ENCODE results near the gene CCDC27. TPM values are rescaled to one million over a fixed set of nuclear protein-coding genes. Genes with fewer than 3 reads are reported as not detected.
"Not testable (repeated sequence)": the region's sequence is repeated elsewhere in the genome, so short reads cannot be mapped to it uniquely, and the experiment has no call there.

CCDC27 gene
- total RNA-seq, 1 donor from 2014 or later, result not detected

- H3K36me3 ChIP-seq (ENCODE audit: control insufficient read depth in 3 of 3, insufficient read depth in 3 of 3, low read length in 3 of 3), result no peaks in the 10 kb centered on the region
- peaks cover 0 to 16% (median 15%) of the 10 kb centered on the region in 3 donors for H3K27me3 ChIP-seq (ENCODE audit: control insufficient read depth in 3 of 3, insufficient read depth in 3 of 3, low read length in 3 of 3)
- no peaks in the 10 kb centered on the region for H3K9me3 ChIP-seq (ENCODE audit: control insufficient read depth in 3 of 3, low read length in 3 of 3)
- H3K27ac ChIP-seq (ENCODE audit: low read depth, low read length), result no peak overlapping the region
- no peak overlapping the region for H3K9ac ChIP-seq (ENCODE audit: low read depth in 1 of 3, low read length in 3 of 3)
- H3K4me1 ChIP-seq (ENCODE audit: control insufficient read depth in 3 of 3, insufficient read depth in 3 of 3, low read length in 3 of 3), result peaks cover 21 to 36% (median 33%) of the 10 kb centered on the region in 3 donors
- H3K4me3 ChIP-seq (ENCODE audit: low read length in 3 of 3), result no peak overlapping the region
Measured at GRCh38 chr1:3717715-3718601, 34.3 kb upstream of the CCDC27 start.

- Histone ChIP-seq H3K9me3 (ENCODE audit: control insufficient read depth in 3 of 3, low read length in 3 of 3) (no peaks in the 10 kb centered on the region), H3K27ac (ENCODE audit: low read depth, low read length) (no peak overlapping the region), H3K4me1 (ENCODE audit: control insufficient read depth in 3 of 3, insufficient read depth in 3 of 3, low read length in 3 of 3) (peaks cover 13 to 28% (median 26%) of the 10 kb centered on the region in 3 donors), H3K9ac (ENCODE audit: low read depth in 1 of 3, low read length in 3 of 3) (no peak overlapping the region), H3K4me3 (ENCODE audit: low read length in 3 of 3) (no peak overlapping the region), H3K36me3 (ENCODE audit: control insufficient read depth in 3 of 3, insufficient read depth in 3 of 3, low read length in 3 of 3) (no peaks in the 10 kb centered on the region), H3K27me3 (ENCODE audit: control insufficient read depth in 3 of 3, insufficient read depth in 3 of 3, low read length in 3 of 3) (peaks cover 0 to 16% (median 15%) of the 10 kb centered on the region in 3 donors)
Measured at GRCh38 chr1:3718764-3719163, 33.5 kb upstream of the CCDC27 start.

DNA sequence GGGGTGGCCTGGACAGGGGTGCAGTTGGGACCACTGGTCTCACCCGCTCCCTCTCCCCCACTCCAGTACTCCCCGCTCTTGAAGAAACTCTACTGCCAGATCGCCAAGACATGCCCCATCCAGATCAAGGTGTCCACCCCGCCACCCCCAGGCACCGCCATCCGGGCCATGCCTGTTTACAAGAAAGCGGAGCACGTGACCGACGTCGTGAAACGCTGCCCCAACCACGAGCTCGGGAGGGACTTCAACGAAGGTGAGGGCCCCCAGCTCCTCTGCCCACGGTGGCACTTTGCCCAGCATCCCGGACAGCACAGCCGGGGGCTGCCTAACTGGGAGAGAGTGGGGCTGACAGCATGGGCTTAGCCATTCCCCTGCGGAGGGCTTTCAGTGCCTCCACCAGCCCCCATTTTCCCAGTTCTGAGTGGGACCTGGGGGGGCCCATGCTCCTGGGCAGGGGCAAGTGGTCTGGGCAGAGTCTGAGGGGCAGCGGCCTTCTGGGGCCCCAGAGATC is 30.2 kb upstream of the CCDC27 start:
- Histone ChIP-seq H3K27ac (ENCODE audit: low read depth, low read length) (no peak overlapping the region), H3K9me3 (ENCODE audit: control insufficient read depth in 3 of 3, low read length in 3 of 3) (no peaks in the 10 kb centered on the region), H3K4me3 (ENCODE audit: low read length in 3 of 3) (no peak overlapping the region), H3K4me1 (ENCODE audit: control insufficient read depth in 3 of 3, insufficient read depth in 3 of 3, low read length in 3 of 3) (peaks cover 0 to 3% (median 0%) of the 10 kb centered on the region in 3 donors), H3K36me3 (ENCODE audit: control insufficient read depth in 3 of 3, insufficient read depth in 3 of 3, low read length in 3 of 3) (no peaks in the 10 kb centered on the region), H3K9ac (ENCODE audit: low read depth in 1 of 3, low read length in 3 of 3) (no peak overlapping the region), H3K27me3 (ENCODE audit: control insufficient read depth in 3 of 3, insufficient read depth in 3 of 3, low read length in 3 of 3) (peaks cover 7 to 18% (median 11%) of the 10 kb centered on the region in 3 donors)

DNA sequence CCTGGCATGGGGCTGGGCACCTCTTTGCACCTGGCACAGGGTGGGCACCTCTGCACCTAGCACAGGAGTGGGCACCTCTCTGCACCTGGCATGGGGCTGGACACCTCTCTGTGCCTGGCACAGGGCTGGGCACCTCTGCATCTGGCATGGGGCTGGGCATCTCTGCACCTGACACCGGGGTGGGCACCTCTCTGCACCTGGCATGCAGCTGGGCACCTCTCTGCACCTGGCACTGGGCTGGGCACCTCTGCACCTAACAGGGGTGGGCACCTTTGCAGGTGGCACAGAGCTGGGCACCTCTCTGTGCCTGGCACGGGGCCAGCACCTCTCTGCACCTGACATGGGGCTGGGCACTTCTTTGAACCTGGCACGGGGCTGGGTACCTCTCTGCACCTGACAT is 29.4 kb upstream of the CCDC27 start:
- Histone ChIP-seq H3K27me3 (ENCODE audit: control insufficient read depth in 3 of 3, insufficient read depth in 3 of 3, low read length in 3 of 3) (peaks cover 13 to 24% (median 16%) of the 10 kb centered on the region in 3 donors), H3K9me3 (ENCODE audit: control insufficient read depth in 3 of 3, low read length in 3 of 3) (no peaks in the 10 kb centered on the region), H3K9ac (ENCODE audit: low read depth in 1 of 3, low read length in 3 of 3) (no peak overlapping the region), H3K27ac (ENCODE audit: low read depth, low read length) (no peak overlapping the region), H3K4me3 (ENCODE audit: low read length in 3 of 3) (no peak overlapping the region), H3K36me3 (ENCODE audit: control insufficient read depth in 3 of 3, insufficient read depth in 3 of 3, low read length in 3 of 3) (no peaks in the 10 kb centered on the region), H3K4me1 (ENCODE audit: control insufficient read depth in 3 of 3, insufficient read depth in 3 of 3, low read length in 3 of 3) (peaks cover 0 to 3% (median 0%) of the 10 kb centered on the region in 3 donors)

GRCh38 chr1:3724416-3725030 is 27.7 kb upstream of the CCDC27 start:
- peaks cover 20 to 36% (median 20%) of the 10 kb centered on the region in 3 donors for H3K27me3 ChIP-seq (ENCODE audit: control insufficient read depth in 3 of 3, insufficient read depth in 3 of 3, low read length in 3 of 3)
- not testable (repeated sequence) for H3K9me3 ChIP-seq (ENCODE audit: control insufficient read depth in 3 of 3, low read length in 3 of 3)
- peak overlapping the region in 1 of 3 donors; percentile 38 for H3K9ac ChIP-seq (ENCODE audit: low read depth in 1 of 3, low read length in 3 of 3)

GRCh38 chr1:3725366-3725765 is 26.9 kb upstream of the CCDC27 start:
- no peak overlapping the region for H3K27ac ChIP-seq (ENCODE audit: low read depth, low read length)
- H3K36me3 ChIP-seq (ENCODE audit: control insufficient read depth in 3 of 3, insufficient read depth in 3 of 3, low read length in 3 of 3), result no peaks in the 10 kb centered on the region
- peaks cover 25 to 41% (median 25%) of the 10 kb centered on the region in 3 donors for H3K27me3 ChIP-seq (ENCODE audit: control insufficient read depth in 3 of 3, insufficient read depth in 3 of 3, low read length in 3 of 3)
- no peaks in the 10 kb centered on the region for H3K4me1 ChIP-seq (ENCODE audit: control insufficient read depth in 3 of 3, insufficient read depth in 3 of 3, low read length in 3 of 3)
- H3K9ac ChIP-seq (ENCODE audit: low read depth in 1 of 3, low read length in 3 of 3), result no peak overlapping the region
- no peak overlapping the region for H3K4me3 ChIP-seq (ENCODE audit: low read length in 3 of 3)
- no peaks in the 10 kb centered on the region for H3K9me3 ChIP-seq (ENCODE audit: control insufficient read depth in 3 of 3, low read length in 3 of 3)

More at GRCh38 chr1:3724416-3725030, 27.7 kb upstream of the CCDC27 start:
- H3K4me1 ChIP-seq (ENCODE audit: control insufficient read depth in 3 of 3, insufficient read depth in 3 of 3, low read length in 3 of 3); H3K4me3 ChIP-seq (ENCODE audit: low read length in 3 of 3); H3K27ac ChIP-seq (ENCODE audit: low read depth, low read length); H3K36me3 ChIP-seq (ENCODE audit: control insufficient read depth in 3 of 3, insufficient read depth in 3 of 3, low read length in 3 of 3): not testable (repeated sequence)

DNA sequence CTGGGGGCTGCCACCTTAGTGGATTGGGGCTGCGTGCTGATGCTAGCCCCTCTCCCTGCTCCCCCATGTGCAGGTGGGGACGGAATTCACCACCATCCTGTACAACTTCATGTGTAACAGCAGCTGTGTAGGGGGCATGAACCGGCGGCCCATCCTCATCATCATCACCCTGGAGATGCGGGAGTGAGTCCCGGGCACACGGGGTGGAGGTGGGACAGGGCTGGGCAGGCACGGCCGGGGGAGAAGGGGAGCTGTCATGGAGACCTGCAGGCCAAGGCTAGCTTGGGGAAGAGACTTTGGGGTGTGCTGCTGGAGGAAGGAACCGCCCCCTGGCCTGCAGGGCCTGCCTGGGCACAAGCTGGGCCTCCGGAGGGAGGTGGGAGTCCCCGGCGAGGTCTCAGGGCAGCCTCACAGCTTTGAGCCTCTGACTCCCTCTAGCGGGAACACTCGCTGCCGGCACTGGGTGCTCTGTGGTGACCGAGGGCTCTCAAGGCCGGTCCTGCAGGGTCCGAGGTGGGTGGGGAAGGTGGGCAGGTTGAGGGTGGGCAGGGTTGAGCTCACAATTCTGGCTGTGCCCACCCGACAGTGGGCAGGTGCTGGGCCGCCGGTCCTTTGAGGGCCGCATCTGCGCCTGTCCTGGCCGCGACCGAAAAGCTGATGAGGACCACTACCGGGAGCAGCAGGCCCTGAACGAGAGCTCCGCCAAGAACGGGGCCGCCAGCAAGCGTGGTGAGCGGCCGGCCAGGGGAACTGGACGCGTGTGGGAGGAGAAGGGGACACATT is 25.0 kb upstream of the CCDC27 start:
- Histone ChIP-seq H3K4me3 (ENCODE audit: low read length in 3 of 3) (no peak overlapping the region), H3K4me1 (ENCODE audit: control insufficient read depth in 3 of 3, insufficient read depth in 3 of 3, low read length in 3 of 3) (peaks cover 11 to 18% (median 14%) of the 10 kb centered on the region in 3 donors), H3K9ac (ENCODE audit: low read depth in 1 of 3, low read length in 3 of 3) (no peak overlapping the region), H3K27me3 (ENCODE audit: control insufficient read depth in 3 of 3, insufficient read depth in 3 of 3, low read length in 3 of 3) (peaks cover 25 to 47% (median 29%) of the 10 kb centered on the region in 3 donors), H3K36me3 (ENCODE audit: control insufficient read depth in 3 of 3, insufficient read depth in 3 of 3, low read length in 3 of 3) (no peaks in the 10 kb centered on the region), H3K9me3 (ENCODE audit: control insufficient read depth in 3 of 3, low read length in 3 of 3) (no peaks in the 10 kb centered on the region), H3K27ac (ENCODE audit: low read depth, low read length) (no peak overlapping the region)

- Histone ChIP-seq H3K9ac (ENCODE audit: low read depth in 1 of 3, low read length in 3 of 3) (no peak overlapping the region), H3K27me3 (ENCODE audit: control insufficient read depth in 3 of 3, insufficient read depth in 3 of 3, low read length in 3 of 3) (peaks cover 25 to 47% (median 25%) of the 10 kb centered on the region in 3 donors), H3K9me3 (ENCODE audit: control insufficient read depth in 3 of 3, low read length in 3 of 3) (no peaks in the 10 kb centered on the region), H3K4me3 (ENCODE audit: low read length in 3 of 3) (no peak overlapping the region), H3K4me1 (ENCODE audit: control insufficient read depth in 3 of 3, insufficient read depth in 3 of 3, low read length in 3 of 3) (peaks cover 12 to 21% (median 19%) of the 10 kb centered on the region in 3 donors), H3K27ac (ENCODE audit: low read depth, low read length) (no peak overlapping the region), H3K36me3 (ENCODE audit: control insufficient read depth in 3 of 3, insufficient read depth in 3 of 3, low read length in 3 of 3) (no peaks in the 10 kb centered on the region)
Measured at GRCh38 chr1:3727825-3728776, 24.1 kb upstream of the CCDC27 start.

Measured in skeletal muscle tissue (tissue), 4 donors.